MCF 10A (cell line): Measurements from ENCODE around the gene CCR9. TPM values are rescaled to one million over a fixed set of nuclear protein-coding genes. Genes with fewer than 3 reads are reported as not detected.

Source experiments
- BruUV-seq: library from RNA; stranded (reverse); fragments of 400-500 nt; replicated peaks from 2 replicates; lab custom pipeline; 2021; lab: Mats Ljungman, UMichigan
- CTCF ChIA-PET: fragments of 300-600 bp; sonication (Branson Sonifier 250); formaldehyde crosslinking; extraction: SDS; loops from one replicate; lab custom pipeline; 2021; ENCODE audit warnings: antibody characterized with exemption, inconsistent platforms; lab: Yijun Ruan, JAX
- POLR2A ChIA-PET: fragments of 300-600, 350-650 bp; sonication (Branson Sonifier 250); formaldehyde crosslinking; extraction: SDS; loops from one replicate; lab custom pipeline; 2020; ENCODE audit warnings: antibody characterized with exemption, inconsistent platforms; lab: Yijun Ruan, JAX
- DNase-seq: peaks from one replicate; pipeline ENCODE4 v3.0.0-alpha.2; 2018; ENCODE audit not compliant: unreplicated experiment
- H3K27ac Mint-ChIP-seq: one replicate; pipeline ENCODE4 v1.8.0; 2022; ENCODE audit warnings: mild to moderate bottlenecking, low read depth, mixed read lengths; ENCODE audit not compliant: unreplicated experiment
- H3K27me3 Mint-ChIP-seq: one replicate; pipeline ENCODE4 v1.8.0; 2022; ENCODE audit warnings: mixed read lengths; ENCODE audit not compliant: insufficient read depth, unreplicated experiment
- H3K36me3 Mint-ChIP-seq: one replicate; pipeline ENCODE4 v1.8.0; 2022; ENCODE audit warnings: mild to moderate bottlenecking, moderate library complexity, mixed read lengths; ENCODE audit not compliant: insufficient read depth, unreplicated experiment
- H3K4me1 Mint-ChIP-seq: one replicate; pipeline ENCODE4 v1.8.0; 2022; ENCODE audit warnings: mixed read lengths; ENCODE audit not compliant: insufficient read depth, unreplicated experiment
- H3K4me3 Mint-ChIP-seq: one replicate; pipeline ENCODE4 v1.8.0; 2022; ENCODE audit warnings: mild to moderate bottlenecking, moderate library complexity, mixed read lengths; ENCODE audit not compliant: unreplicated experiment
- H3K9me3 Mint-ChIP-seq: one replicate; pipeline ENCODE4 v1.8.0; 2022; ENCODE audit warnings: mixed read lengths; ENCODE audit not compliant: unreplicated experiment
- intact Hi-C: fragments of 100-400 bp; cut with micrococcal nuclease; formaldehyde crosslinking; loops from 2 replicates; pipeline ENCODE4 v1.14.1; 2022
- total RNA-seq: library from RNA; stranded (reverse); gene quantifications from 2 replicates; pipeline ENCODE4 v1.2.3, GENCODE V29; 2022
- TF ChIP-seq, protein P1 (sequence below): fragments of 200-600 bp; IDR thresholded peaks from one replicate; pipeline ENCODE4 v1.8.0; 2022; ENCODE audit warnings: antibody characterized with exemption, mild to moderate bottlenecking; ENCODE audit not compliant: unreplicated experiment

Gene CCR9
- total RNA-seq, 1 experiment from 2014 or later = not detected

DNA sequence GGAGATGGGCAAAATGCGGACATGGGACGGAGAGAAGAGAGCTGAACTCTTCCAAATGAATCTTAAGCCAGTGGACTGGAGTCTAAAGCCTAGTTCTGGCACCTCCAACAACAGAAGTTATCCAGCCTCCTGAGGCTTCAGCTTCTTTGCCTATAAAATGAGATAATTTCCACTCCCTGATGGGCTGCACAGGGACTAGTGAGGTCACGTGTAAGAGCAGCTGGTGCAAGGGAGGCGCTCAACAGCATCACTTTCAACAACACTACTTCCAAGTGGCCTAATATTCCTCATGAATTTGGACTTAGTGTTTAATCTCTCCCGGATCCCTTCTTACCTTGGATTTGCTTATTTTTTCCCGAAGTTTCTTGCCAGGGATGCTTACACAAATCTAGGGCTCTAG, 65.6 kb downstream of the CCR9 start:
- TF ChIP-seq, protein P1, sequence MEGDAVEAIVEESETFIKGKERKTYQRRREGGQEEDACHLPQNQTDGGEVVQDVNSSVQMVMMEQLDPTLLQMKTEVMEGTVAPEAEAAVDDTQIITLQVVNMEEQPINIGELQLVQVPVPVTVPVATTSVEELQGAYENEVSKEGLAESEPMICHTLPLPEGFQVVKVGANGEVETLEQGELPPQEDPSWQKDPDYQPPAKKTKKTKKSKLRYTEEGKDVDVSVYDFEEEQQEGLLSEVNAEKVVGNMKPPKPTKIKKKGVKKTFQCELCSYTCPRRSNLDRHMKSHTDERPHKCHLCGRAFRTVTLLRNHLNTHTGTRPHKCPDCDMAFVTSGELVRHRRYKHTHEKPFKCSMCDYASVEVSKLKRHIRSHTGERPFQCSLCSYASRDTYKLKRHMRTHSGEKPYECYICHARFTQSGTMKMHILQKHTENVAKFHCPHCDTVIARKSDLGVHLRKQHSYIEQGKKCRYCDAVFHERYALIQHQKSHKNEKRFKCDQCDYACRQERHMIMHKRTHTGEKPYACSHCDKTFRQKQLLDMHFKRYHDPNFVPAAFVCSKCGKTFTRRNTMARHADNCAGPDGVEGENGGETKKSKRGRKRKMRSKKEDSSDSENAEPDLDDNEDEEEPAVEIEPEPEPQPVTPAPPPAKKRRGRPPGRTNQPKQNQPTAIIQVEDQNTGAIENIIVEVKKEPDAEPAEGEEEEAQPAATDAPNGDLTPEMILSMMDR = no peak
- intact Hi-C loops = no loop called here
- no peaks in the 10 kb centered on the region for H3K4me1 Mint-ChIP-seq
- BruUV-seq = no TSS peak
- ChIA-PET POLR2A (interaction anchor here (0.7 kb wide), 1 partner anchor 180 kb away, joined by 4 read pairs; no protein-coding TSS in a partner anchor), CTCF (interaction anchor here (0.6 to 3.3 kb wide), 4 partner anchors 13 to 427 kb away, joined by 3 to 13 read pairs (median 8); no protein-coding TSS in a partner anchor)
- DNase-seq = no peak
- peaks cover 50% of the 10 kb centered on the region for H3K36me3 Mint-ChIP-seq
- no peak overlapping the region for H3K4me3 Mint-ChIP-seq
- no peaks in the 10 kb centered on the region for H3K27me3 Mint-ChIP-seq
- no peaks in the 10 kb centered on the region for H3K9me3 Mint-ChIP-seq
- H3K27ac Mint-ChIP-seq = no peak overlapping the region

DNA sequence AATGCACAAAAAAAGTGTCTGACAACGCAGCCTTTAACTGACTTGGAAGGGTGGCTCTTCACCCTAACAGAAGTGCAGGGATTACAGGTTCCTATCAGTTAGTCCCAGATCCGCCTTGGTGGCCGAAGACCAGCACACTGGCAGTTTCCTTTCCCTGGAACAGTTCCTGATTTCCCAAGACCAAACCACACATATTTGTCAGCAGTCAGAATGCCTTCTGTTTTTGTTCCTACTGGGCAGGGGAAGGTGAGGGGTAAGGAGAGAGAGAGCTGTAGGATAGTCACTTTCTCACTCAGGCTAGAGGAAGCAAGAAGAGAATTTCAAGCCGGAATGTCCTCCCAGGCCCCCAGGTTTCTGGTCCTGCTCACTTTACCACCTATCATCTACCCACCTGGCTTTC, 66.1 kb downstream of the CCR9 start:
- ChIA-PET POLR2A (interaction anchor here (0.7 kb wide), 1 partner anchor 181 kb away, joined by 4 read pairs; no protein-coding TSS in a partner anchor), CTCF (interaction anchor here (0.6 to 3.3 kb wide), 4 partner anchors 14 to 426 kb away, joined by 3 to 13 read pairs (median 8); no protein-coding TSS in a partner anchor)
- Mint-ChIP-seq H3K27ac (no peak overlapping the region), H3K36me3 (peaks cover 52% of the 10 kb centered on the region), H3K4me3 (no peak overlapping the region), H3K4me1 (no peaks in the 10 kb centered on the region), H3K9me3 (no peaks in the 10 kb centered on the region), H3K27me3 (no peaks in the 10 kb centered on the region)
- TF ChIP-seq, protein P1 = no peak
- no peak for DNase-seq
- intact Hi-C loops = no loop called here
- BruUV-seq = no TSS peak

Other genes with a start within 250 kb of the CCR9 start
- gene SACM1L, start 197.1 kb upstream of the CCR9 start, total RNA-seq = 39.3 and 44.5 TPM in 2 replicates
- gene SLC6A20, start 90.0 kb upstream of the CCR9 start, total RNA-seq = not detected in 2 replicates
- 30.5 and 39.5 TPM in 2 replicates for gene LZTFL1, start 44.4 kb upstream of the CCR9 start, total RNA-seq
- gene CXCR6, start 56.9 kb downstream of the CCR9 start, total RNA-seq = not detected in 2 replicates
- gene FYCO1, start 109.3 kb downstream of the CCR9 start, total RNA-seq = 17.0 and 18.4 TPM in 2 replicates
- not detected in 2 replicates for gene XCR1, start 140.9 kb downstream of the CCR9 start, total RNA-seq